Astrocyte of the spinal cord (primary cell): ENCODE measurements around the gene CSF1.
"Not testable (repeated sequence)": the region's sequence is repeated elsewhere in the genome, so short reads cannot be mapped to it uniquely, and the experiment has no call there.

Experiments used
- DNase-seq: peaks from one replicate; pipeline ENCODE4 v3.0.0; 2011; ENCODE audit warnings: low read depth, low spot score
- H3K4me3 ChIP-seq: 2 replicates; pipeline ENCODE4 v1.5.1; 2011; ENCODE audit warnings: low read depth, mild to moderate bottlenecking, low read length, moderate library complexity
- CTCF ChIP-seq: IDR thresholded peaks from 2 replicates; pipeline ENCODE4 v1.5.1; 2012; ENCODE audit warnings: low read depth, mild to moderate bottlenecking, low read length, inconsistent platforms
- in situ Hi-C: cut with HindIII; loops from 2 replicates; pipeline ENCODE4 v1.10.0; 2017; ENCODE audit warnings: low sequenced_read_pairs

The CSF1 gene

GRCh38 chr1:109878531-109879104, 32.0 kb upstream of the CSF1 start:
- no peak for TF ChIP-seq CTCF
- no peak overlapping the region for H3K4me3 ChIP-seq
- in situ Hi-C loops: no loop called here
- no peak for DNase-seq

GRCh38 chr1:109879371-109879770, 31.3 kb upstream of the CSF1 start:
- H3K4me3 ChIP-seq, in situ Hi-C loops, DNase-seq: not testable (repeated sequence)

GRCh38 chr1:109879881-109880525, 30.6 kb upstream of the CSF1 start:
- TF ChIP-seq CTCF: no peak
- H3K4me3 ChIP-seq: no peak overlapping the region
- in situ Hi-C loops: no loop called here
- DNase-seq: no peak

- no peak for DNase-seq
- H3K4me3 ChIP-seq: no peak overlapping the region
- in situ Hi-C loops: no loop called here
- no peak for TF ChIP-seq CTCF
Measured at GRCh38 chr1:109880971-109881894, 29.4 kb upstream of the CSF1 start.

GRCh38 chr1:109881906-109882287, 28.8 kb upstream of the CSF1 start:
- in situ Hi-C loops: no loop called here
- TF ChIP-seq CTCF: no peak
- DNase-seq: no peak
- no peak overlapping the region for H3K4me3 ChIP-seq

GRCh38 chr1:109882288-109883245, 28.1 kb upstream of the CSF1 start:
- in situ Hi-C loops: no loop called here
- no peak overlapping the region for H3K4me3 ChIP-seq
- no peak for TF ChIP-seq CTCF
- DNase-seq: no peak
